Adipocyte (in vitro differentiated cells): ENCODE results near the gene DENND1A.
"Not testable (repeated sequence)": the region's sequence is repeated elsewhere in the genome, so short reads cannot be mapped to it uniquely, and the experiment has no call there.

Experiments used
- DNase-seq: peaks from one replicate; pipeline ENCODE4 v3.0.0-alpha.2; 2015; ENCODE audit warnings: low read depth
- H3K27me3 ChIP-seq: replicated peaks from 2 replicates; pipeline ENCODE4 v1.7.0; 2013; ENCODE audit warnings: mild to moderate bottlenecking, low read length, moderate library complexity; ENCODE audit not compliant: control insufficient read depth, insufficient read depth
- H3K36me3 ChIP-seq: 2 replicates; pipeline ENCODE4 v1.7.0; 2013; ENCODE audit warnings: low read length, mild to moderate bottlenecking, moderate library complexity; ENCODE audit not compliant: control insufficient read depth, insufficient read depth, severe bottlenecking
- H3K4me1 ChIP-seq: 2 replicates; pipeline ENCODE4 v1.7.0; 2013; ENCODE audit warnings: mild to moderate bottlenecking, low read length, moderate library complexity; ENCODE audit not compliant: control insufficient read depth, insufficient read depth
- H3K4me3 ChIP-seq: 2 replicates; pipeline ENCODE4 v1.7.0; 2013; ENCODE audit warnings: mild to moderate bottlenecking, low read length, moderate library complexity
- H3K9ac ChIP-seq: 2 replicates; pipeline ENCODE4 v1.7.0; 2013; ENCODE audit warnings: mild to moderate bottlenecking, low read length, moderate library complexity
- H3K9me3 ChIP-seq: 2 replicates; pipeline ENCODE4 v1.7.0; 2013; ENCODE audit warnings: mild to moderate bottlenecking, low read length, moderate library complexity; ENCODE audit not compliant: control insufficient read depth

The DENND1A gene

GRCh38 chr9:123929870-123930831 is at the start of gene DENND1A:
Gene DENND1A (minus strand): TSS chr9:123930126. CDS start chr9:123929905, 221 bp downstream.
- H3K9ac ChIP-seq = peak within 1 kb of the TSS; percentile 83
- peak within 1 kb of the TSS; percentile 87 for H3K4me3 ChIP-seq
- no peaks in the 10 kb centered on the region for H3K9me3 ChIP-seq
- peak; percentile 95 for DNase-seq
- no peaks in the 10 kb centered on the region for H3K36me3 ChIP-seq
- no peaks in the 10 kb centered on the region for H3K27me3 ChIP-seq
- peaks cover 29% of the 10 kb centered on the region for H3K4me1 ChIP-seq

- no peak for DNase-seq
- Histone ChIP-seq H3K36me3 (no peaks in the 10 kb centered on the region), H3K9ac (no peak overlapping the region), H3K27me3 (peaks cover 54% of the 10 kb centered on the region), H3K9me3 (no peaks in the 10 kb centered on the region), H3K4me1 (no peaks in the 10 kb centered on the region), H3K4me3 (no peak overlapping the region)
Measured at GRCh38 chr9:123978981-123979380, 49.1 kb upstream of the DENND1A start.

GRCh38 chr9:123976579-123976978 is 46.7 kb upstream of the DENND1A start:
- not testable (repeated sequence) for H3K4me1 ChIP-seq, H3K4me3 ChIP-seq, DNase-seq, H3K9me3 ChIP-seq, H3K36me3 ChIP-seq, H3K9ac ChIP-seq
- peaks cover 42% of the 10 kb centered on the region for H3K27me3 ChIP-seq

- Histone ChIP-seq H3K9me3 (no peaks in the 10 kb centered on the region), H3K36me3 (no peaks in the 10 kb centered on the region), H3K4me1 (no peaks in the 10 kb centered on the region), H3K27me3 (peaks cover 42% of the 10 kb centered on the region), H3K9ac (no peak overlapping the region), H3K4me3 (no peak overlapping the region)
- no peak for DNase-seq
Measured at GRCh38 chr9:123975871-123976270, 45.9 kb upstream of the DENND1A start.

GRCh38 chr9:123974471-123974870 is 44.5 kb upstream of the DENND1A start:
- Histone ChIP-seq H3K4me3 (no peak overlapping the region), H3K9ac (no peak overlapping the region), H3K4me1 (no peaks in the 10 kb centered on the region), H3K36me3 (no peaks in the 10 kb centered on the region), H3K9me3 (no peaks in the 10 kb centered on the region), H3K27me3 (peaks cover 41% of the 10 kb centered on the region)
- no peak for DNase-seq

- Histone ChIP-seq H3K27me3 (peaks cover 37% of the 10 kb centered on the region), H3K9me3 (no peaks in the 10 kb centered on the region), H3K9ac (no peak overlapping the region), H3K36me3 (no peaks in the 10 kb centered on the region), H3K4me3 (no peak overlapping the region), H3K4me1 (no peaks in the 10 kb centered on the region)
- no peak for DNase-seq
Measured at GRCh38 chr9:123973590-123974223, 43.8 kb upstream of the DENND1A start.

GRCh38 chr9:123972618-123973017 is 42.7 kb upstream of the DENND1A start:
- no peak overlapping the region for H3K9ac ChIP-seq
- DNase-seq = no peak
- H3K4me1 ChIP-seq = no peaks in the 10 kb centered on the region
- peaks cover 37% of the 10 kb centered on the region for H3K27me3 ChIP-seq
- no peaks in the 10 kb centered on the region for H3K36me3 ChIP-seq
- H3K9me3 ChIP-seq = no peaks in the 10 kb centered on the region
- no peak overlapping the region for H3K4me3 ChIP-seq

GRCh38 chr9:123967323-123967722 is 37.4 kb upstream of the DENND1A start:
- no peaks in the 10 kb centered on the region for H3K4me1 ChIP-seq
- no peak overlapping the region for H3K4me3 ChIP-seq
- no peak for DNase-seq
- no peaks in the 10 kb centered on the region for H3K9me3 ChIP-seq
- H3K27me3 ChIP-seq = peaks cover 38% of the 10 kb centered on the region
- H3K9ac ChIP-seq = no peak overlapping the region
- H3K36me3 ChIP-seq = no peaks in the 10 kb centered on the region

- Histone ChIP-seq H3K36me3 (no peaks in the 10 kb centered on the region), H3K27me3 (peaks cover 42% of the 10 kb centered on the region)
- no peak for DNase-seq
Measured at GRCh38 chr9:123965801-123966686, 36.1 kb upstream of the DENND1A start.

GRCh38 chr9:123964761-123965160 is 34.8 kb upstream of the DENND1A start:
- Histone ChIP-seq H3K9me3 (peaks cover 2% of the 10 kb centered on the region), H3K27me3 (peaks cover 40% of the 10 kb centered on the region)

More at GRCh38 chr9:123965801-123966686, 36.1 kb upstream of the DENND1A start:
- Histone ChIP-seq H3K9ac (no peak overlapping the region), H3K4me3 (no peak overlapping the region), H3K9me3 (no peaks in the 10 kb centered on the region), H3K4me1 (no peaks in the 10 kb centered on the region)

GRCh38 chr9:123960965-123961364 is 31.0 kb upstream of the DENND1A start:
- no peaks in the 10 kb centered on the region for H3K4me1 ChIP-seq
- DNase-seq = no peak
- peaks cover 8% of the 10 kb centered on the region for H3K9me3 ChIP-seq
- H3K4me3 ChIP-seq = no peak overlapping the region
- no peak overlapping the region for H3K9ac ChIP-seq
- H3K27me3 ChIP-seq = peaks cover 29% of the 10 kb centered on the region
- no peaks in the 10 kb centered on the region for H3K36me3 ChIP-seq

More at GRCh38 chr9:123964761-123965160, 34.8 kb upstream of the DENND1A start:
- Histone ChIP-seq H3K4me1 (no peaks in the 10 kb centered on the region), H3K9ac (no peak overlapping the region), H3K36me3 (no peaks in the 10 kb centered on the region), H3K4me3 (no peak overlapping the region)
- DNase-seq = no peak
